Transverse colon (tissue), 4 donors: ENCODE results near the gene APIP.

Experiments used
- EP300 ChIP-seq: sonication (generic); formaldehyde crosslinking; IDR thresholded peaks from one replicate; pipeline ENCODE4 v1.6.1; 2017; ENCODE audit warnings: antibody characterized with exemption, low read depth
- POLR2A ChIP-seq: fragments of 450-650 bp; IDR thresholded peaks from one replicate; pipeline ENCODE4 v1.6.1; 2016; ENCODE audit warnings: antibody characterized with exemption, mild to moderate bottlenecking, moderate library complexity
- POLR2AphosphoS5 ChIP-seq, 3 donors: sonication (generic); formaldehyde crosslinking; IDR thresholded peaks; one replicate each; pipeline ENCODE4 v1.6.1; 2016; ENCODE audit warnings: antibody characterized with exemption in 3 of 3
- TF ChIP-seq, protein P1 (sequence below), 5 experiments: fragments of 200-600 bp in 3 of 5; fragments of 450-650 bp in 2 of 5; sonication (generic) in 3 of 5; IDR thresholded peaks; 1 replicate in 2 of 5; 2 replicates in 3 of 5; pipeline ENCODE4 v1.5.1; 2016 to 2017; ENCODE audit warnings: antibody characterized with exemption in 5 of 5, inconsistent platforms in 3 of 5, mild to moderate bottlenecking in 2 of 5, moderate library complexity in 1 of 5

DNA sequence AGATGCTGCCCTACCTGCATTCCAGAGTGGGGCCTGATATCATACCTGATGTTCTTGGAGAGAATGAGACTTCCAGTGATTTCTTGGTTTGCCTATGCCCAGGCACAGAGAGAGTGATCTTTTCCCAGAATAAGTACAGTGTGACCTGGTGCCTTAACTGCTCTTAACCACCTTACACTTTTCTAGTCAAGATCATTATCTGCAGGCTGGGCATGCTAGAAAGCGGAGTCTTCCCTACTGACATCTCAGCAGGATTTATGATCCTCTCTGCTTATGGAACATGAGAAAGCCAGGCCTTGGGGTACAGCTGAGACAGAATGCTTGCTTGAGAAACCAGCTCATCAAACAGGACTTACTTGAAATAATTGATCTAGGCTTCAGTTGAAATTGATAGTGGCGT is 53.1 kb downstream of the APIP start:
- TF ChIP-seq, protein P1, sequence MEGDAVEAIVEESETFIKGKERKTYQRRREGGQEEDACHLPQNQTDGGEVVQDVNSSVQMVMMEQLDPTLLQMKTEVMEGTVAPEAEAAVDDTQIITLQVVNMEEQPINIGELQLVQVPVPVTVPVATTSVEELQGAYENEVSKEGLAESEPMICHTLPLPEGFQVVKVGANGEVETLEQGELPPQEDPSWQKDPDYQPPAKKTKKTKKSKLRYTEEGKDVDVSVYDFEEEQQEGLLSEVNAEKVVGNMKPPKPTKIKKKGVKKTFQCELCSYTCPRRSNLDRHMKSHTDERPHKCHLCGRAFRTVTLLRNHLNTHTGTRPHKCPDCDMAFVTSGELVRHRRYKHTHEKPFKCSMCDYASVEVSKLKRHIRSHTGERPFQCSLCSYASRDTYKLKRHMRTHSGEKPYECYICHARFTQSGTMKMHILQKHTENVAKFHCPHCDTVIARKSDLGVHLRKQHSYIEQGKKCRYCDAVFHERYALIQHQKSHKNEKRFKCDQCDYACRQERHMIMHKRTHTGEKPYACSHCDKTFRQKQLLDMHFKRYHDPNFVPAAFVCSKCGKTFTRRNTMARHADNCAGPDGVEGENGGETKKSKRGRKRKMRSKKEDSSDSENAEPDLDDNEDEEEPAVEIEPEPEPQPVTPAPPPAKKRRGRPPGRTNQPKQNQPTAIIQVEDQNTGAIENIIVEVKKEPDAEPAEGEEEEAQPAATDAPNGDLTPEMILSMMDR (IDR thresholded peaks at IDR 0.05), result no peak
- no peak for TF ChIP-seq EP300
- TF ChIP-seq POLR2AphosphoS5 (IDR thresholded peaks at IDR 0.05), result no peak
- TF ChIP-seq POLR2A, result no peak
